GM12872 (cell line): ENCODE measurements around the gene SPDYE1.

Source experiments
- CTCF ChIP-seq: IDR thresholded peaks from 3 replicates; pipeline ENCODE4 v1.5.1; 2011; ENCODE audit warnings: low read depth, mild to moderate bottlenecking, low read length, moderate library complexity; ENCODE audit not compliant: insufficient read depth

Gene SPDYE1

DNA sequence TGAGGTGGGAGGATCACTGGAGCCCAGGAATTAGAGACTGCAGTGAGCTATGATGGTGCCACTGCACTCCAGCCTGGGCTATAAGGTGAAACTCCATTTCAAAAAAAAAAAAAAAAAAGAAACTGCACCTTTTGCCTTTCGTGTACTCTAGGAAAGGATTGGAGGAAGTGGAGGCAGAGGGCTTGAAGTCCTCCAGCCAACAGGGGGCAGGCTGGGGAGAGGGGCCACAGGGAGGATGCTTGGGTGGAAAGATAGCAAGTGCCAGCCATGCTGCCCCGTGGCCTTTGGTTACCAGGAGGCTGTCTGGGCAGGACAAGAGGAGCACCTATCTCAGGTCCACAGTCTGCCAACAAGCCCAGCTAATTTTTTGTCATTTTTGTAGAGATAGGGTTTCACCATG lies 14.0 kb upstream of the SPDYE1 start:
- TF ChIP-seq CTCF, result peak; percentile 14; the same call in 1 of the 3 replicates

- peak; percentile 68 for TF ChIP-seq CTCF
Measured at GRCh38 chr7:43985904-43986864, 11.5 kb upstream of the SPDYE1 start.

GRCh38 chr7:44018857-44019807 lies 21.4 kb downstream of the SPDYE1 start:
- peak; percentile 69 for TF ChIP-seq CTCF

GRCh38 chr7:44040493-44040891 lies 42.8 kb downstream of the SPDYE1 start:
- peak; percentile 36; the same call in 1 of the 3 replicates for TF ChIP-seq CTCF

- no peak for TF ChIP-seq CTCF
Measured at GRCh38 chr7:44042221-44042620, 44.5 kb downstream of the SPDYE1 start.

DNA sequence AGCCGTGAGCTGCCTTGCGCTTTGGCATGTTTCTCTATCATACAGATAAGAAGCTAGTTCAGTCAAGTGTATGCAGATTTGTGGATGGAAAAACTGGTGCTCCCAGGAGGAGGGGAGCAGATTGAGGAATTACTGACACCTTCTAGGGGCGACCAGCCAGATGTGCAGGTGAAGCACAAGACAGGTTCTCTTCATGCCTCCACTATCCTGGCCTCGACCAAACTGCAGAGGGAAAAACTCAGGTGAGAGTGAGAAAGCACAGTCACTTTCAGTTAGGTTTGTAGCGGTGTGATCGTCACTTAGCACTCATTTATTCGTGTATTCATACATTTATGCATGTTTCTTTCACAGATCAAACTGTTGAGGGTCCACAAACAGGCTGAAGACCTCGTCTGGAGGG lies 46.2 kb downstream of the SPDYE1 start:
- TF ChIP-seq CTCF, result no peak
